HG03342 (cell line): ENCODE results near the gene KPNA2.

ENCODE experiments used
- ATAC-seq: cut with Tn5 transposase; IDR thresholded peaks from one replicate; pipeline ENCODE4 v1.9.1; 2021; ENCODE audit warnings: mild to moderate bottlenecking, moderate library complexity; ENCODE audit not compliant: unreplicated experiment

Gene KPNA2

DNA sequence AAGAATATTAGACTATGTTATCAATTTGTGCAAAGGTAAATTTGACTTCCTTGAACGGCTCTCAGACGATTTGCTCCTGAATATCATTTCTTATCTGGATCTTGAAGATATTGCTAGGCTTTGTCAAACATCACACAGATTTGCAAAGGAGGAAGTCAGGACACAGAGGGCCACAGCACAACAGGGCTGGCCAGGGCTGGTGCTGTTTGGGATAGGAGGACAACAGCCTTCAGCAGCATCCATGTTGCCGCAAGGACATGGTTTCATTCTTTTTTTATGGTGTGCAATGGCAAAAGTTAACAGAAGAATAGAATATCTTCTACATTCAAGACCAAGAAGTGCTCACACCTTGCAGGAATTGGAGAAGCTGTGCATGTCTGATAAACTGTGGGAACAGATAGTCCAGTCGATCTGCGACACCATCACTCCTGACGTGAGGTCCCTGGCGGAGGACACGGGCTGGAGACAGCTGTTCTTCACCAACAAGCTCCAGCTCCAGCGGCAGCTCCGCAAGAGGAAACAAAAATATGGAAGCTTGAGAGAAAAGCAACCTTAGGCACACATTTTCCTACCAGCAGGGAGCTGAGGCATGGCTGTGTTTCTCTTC lies 59.8 kb downstream of the KPNA2 start:
- no peak for ATAC-seq

DNA sequence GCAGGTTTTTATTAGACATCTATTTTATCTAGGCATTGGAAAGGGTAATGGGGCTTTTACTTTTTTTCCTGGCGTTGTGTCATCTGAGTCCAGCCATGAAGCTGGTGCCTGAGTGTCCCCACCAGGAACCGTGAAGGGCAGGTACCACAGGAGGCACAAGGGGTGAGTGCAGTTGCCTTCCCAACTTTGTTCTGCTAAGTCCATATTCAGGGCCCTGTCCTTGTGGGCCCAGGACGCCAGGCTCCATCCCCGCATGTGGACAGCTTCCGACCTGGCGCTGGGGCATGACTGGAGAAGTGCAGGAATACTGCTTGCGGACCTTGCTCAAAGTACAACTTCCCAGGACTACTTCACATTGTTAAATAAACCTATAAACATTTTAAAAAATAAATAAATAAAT lies 60.6 kb downstream of the KPNA2 start:
- no peak for ATAC-seq
